ENCODE results near the gene WNT7B. TPM values are rescaled to one million over a fixed set of nuclear protein-coding genes. Genes with fewer than 3 reads are reported as not detected.

WNT7B gene
- total RNA-seq, 1 donor from 2014 or later, result not detected

DNA sequence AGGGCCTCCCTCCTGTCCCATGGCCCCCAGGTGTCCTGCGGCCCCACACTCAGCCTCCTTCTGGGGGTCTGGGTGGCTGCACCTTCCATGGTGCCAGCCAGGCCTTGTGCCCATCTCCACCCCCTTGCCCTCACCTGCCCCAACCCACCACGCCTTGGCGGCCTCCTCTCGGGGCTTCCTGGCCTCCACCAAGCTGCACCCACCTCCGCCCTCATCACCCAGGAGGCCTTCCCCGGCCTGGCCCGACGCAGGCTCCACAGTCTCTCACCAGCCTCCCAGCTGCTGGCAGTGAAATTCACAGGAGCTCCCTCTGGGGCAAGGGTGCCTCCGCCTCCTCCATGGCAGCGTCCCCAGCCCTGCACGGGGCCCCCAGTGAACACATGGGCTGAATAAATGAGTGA, 35.9 kb upstream of the WNT7B start:
- H3K9me3 Mint-ChIP-seq, result peaks cover 4% of the 10 kb centered on the region
- peaks cover 12% of the 10 kb centered on the region for H3K27me3 Mint-ChIP-seq (ENCODE audit: insufficient read depth)
- H3K27ac Mint-ChIP-seq, result no peak overlapping the region
- peak overlapping the region; percentile 87 for H3K4me3 Mint-ChIP-seq
- intact Hi-C loops (cut with micrococcal nuclease), result loop anchor here (1.0 kb wide), 4 partner anchors 23 to 103 kb away; no protein-coding TSS in a partner anchor
- no peak for DNase-seq (ENCODE audit: low spot score)
- no peaks in the 10 kb centered on the region for H3K36me3 Mint-ChIP-seq (ENCODE audit: low read depth)
- peaks cover 6% of the 10 kb centered on the region for H3K4me1 Mint-ChIP-seq (ENCODE audit: low read depth)

DNA sequence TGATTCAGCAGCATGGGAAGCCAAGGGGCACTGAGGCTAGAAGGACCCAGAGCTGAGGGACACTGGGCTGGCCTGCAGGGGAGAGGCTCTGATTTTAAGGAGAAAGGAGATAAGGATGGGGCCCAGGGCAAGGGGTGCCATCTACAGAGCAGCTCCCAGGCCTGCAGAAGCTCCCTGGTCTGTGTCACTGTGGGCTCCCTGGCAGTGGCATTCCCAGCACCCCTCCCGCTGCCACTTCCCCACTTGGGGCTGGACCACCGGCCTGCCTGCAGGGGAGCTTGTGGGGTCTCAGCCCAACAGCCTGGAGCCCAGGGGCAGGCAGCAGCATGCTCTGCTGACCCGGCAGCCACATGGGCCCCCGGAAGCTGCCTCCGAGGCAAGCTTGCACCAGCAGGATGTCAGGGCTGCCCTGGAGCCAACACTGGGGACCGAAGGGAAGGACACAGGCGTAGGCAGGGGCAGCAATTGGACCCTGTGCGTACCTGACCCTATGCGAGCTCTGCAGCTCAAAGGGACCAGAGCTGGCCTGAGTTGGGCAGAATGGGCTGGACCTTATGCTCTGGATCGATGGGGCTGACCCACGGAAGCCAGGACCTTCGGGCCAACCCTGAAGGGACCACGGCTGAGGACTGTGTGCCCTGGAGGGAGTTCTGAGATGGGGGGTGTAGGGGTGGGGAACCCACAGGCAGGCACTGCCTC, 35.4 kb upstream of the WNT7B start:
- H3K4me3 Mint-ChIP-seq, result peak overlapping the region; percentile 37
- H3K27ac Mint-ChIP-seq, result no peak overlapping the region
- intact Hi-C loops (cut with micrococcal nuclease), result no loop called here
- H3K9me3 Mint-ChIP-seq, result peaks cover 4% of the 10 kb centered on the region
- H3K27me3 Mint-ChIP-seq (ENCODE audit: insufficient read depth), result peaks cover 8% of the 10 kb centered on the region
- no peak for DNase-seq (ENCODE audit: low spot score)
- H3K4me1 Mint-ChIP-seq (ENCODE audit: low read depth), result peaks cover 6% of the 10 kb centered on the region
- no peaks in the 10 kb centered on the region for H3K36me3 Mint-ChIP-seq (ENCODE audit: low read depth)

DNA sequence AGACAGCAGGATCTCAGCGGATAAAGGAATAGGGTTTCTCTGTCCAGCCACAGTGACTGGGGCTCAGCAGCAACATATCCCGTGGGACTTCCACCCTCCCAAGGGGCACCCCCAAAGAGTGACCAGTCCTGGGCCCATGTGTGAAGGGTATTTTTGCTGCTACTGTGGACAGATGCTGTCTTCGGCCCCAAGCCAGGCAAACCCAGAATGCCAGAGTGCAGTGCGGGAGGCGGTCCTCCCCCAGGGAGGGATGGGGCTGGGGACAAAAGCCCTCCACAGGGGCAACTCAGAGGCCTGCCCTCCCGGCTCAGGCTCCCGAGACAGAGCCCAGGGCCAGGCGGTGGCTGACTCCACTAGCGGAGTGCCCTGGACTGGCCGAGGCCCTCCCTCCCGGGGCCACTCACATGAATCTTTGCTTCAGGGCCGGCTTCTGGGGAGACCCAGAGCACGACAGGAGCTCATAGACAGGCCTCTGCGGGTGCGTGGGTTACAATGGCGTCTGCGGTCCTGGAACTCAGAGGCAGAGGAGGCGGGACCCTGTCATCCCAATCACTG, 34.7 kb upstream of the WNT7B start:
- H3K27ac Mint-ChIP-seq, result no peak overlapping the region
- peaks cover 4% of the 10 kb centered on the region for H3K9me3 Mint-ChIP-seq
- H3K36me3 Mint-ChIP-seq (ENCODE audit: low read depth), result no peaks in the 10 kb centered on the region
- H3K4me3 Mint-ChIP-seq, result peak overlapping the region; percentile 37
- peaks cover 8% of the 10 kb centered on the region for H3K27me3 Mint-ChIP-seq (ENCODE audit: insufficient read depth)
- no peak for DNase-seq (ENCODE audit: low spot score)
- H3K4me1 Mint-ChIP-seq (ENCODE audit: low read depth), result peaks cover 6% of the 10 kb centered on the region
- intact Hi-C loops (cut with micrococcal nuclease), result no loop called here

DNA sequence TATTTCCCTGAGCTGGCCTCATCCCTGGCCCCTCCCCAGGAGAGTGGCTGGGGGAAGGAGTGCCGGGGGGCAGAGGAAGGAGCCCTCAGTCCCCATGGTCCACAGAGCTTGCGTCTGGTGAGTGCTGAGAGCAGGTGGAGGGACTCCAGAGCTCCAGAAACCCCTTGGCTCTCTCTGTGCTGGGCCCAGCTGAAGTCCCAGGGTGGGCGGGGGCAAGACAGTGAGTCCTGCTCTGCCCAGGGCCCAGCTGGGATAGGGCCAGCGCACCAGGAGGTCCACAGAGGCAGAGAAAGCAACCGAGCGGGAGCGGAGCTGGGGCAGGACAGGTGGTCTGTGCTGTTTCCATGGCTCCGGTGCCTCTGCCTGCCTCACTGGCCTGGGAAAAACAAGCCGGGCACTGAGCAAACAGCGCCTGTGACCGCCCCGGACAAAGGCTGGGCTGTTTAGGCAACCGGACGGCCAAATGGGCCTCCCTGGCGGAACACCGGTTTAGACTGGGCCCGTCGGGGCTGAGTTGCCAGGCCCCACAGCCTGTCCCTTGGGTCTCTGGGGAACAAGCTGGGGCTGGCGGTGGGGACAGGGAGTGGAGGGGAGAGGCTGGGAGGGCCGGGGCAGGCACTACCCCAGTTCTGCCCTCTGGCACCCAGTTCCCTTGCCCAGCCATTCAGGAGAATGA, 34.1 kb upstream of the WNT7B start:
- Mint-ChIP-seq H3K36me3 (ENCODE audit: low read depth) (no peaks in the 10 kb centered on the region), H3K27ac (no peak overlapping the region), H3K9me3 (peaks cover 4% of the 10 kb centered on the region), H3K4me1 (ENCODE audit: low read depth) (peaks cover 9% of the 10 kb centered on the region), H3K4me3 (no peak overlapping the region), H3K27me3 (ENCODE audit: insufficient read depth) (peaks cover 8% of the 10 kb centered on the region)
- intact Hi-C loops (cut with micrococcal nuclease), result no loop called here
- no peak for DNase-seq (ENCODE audit: low spot score)

DNA sequence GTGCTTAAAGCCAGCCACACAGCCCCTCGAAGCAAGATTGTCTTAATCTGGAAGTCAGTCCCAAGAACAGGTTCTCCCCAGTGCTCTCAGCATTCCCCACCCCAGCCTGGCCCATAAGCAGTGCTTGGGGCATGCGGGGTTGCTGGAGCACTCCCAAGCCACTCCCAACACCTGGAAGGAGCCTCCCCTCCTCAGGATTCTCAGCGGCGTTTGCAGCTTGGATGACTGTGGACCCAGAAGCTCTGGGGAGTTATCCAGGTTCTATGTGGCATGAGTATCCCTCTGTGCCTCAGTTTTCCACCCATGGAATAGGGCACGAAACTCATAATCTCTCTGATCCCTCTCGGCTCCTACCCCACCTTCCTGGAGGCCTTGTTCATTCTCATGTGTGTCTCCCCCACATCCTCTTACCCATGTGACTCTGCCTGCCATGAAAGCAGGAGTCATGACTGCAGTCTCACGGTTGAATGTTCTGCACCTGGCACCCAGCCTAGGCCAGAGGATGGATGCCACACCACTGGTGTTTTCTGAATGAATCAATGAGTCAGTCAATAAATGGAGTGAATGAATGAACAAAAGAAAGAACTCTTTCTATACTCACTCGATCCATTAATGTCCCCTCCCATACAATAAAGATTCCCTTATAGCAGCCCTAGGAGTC, 33.4 kb upstream of the WNT7B start:
- Mint-ChIP-seq H3K4me1 (ENCODE audit: low read depth) (peaks cover 11% of the 10 kb centered on the region), H3K4me3 (no peak overlapping the region), H3K27ac (no peak overlapping the region), H3K9me3 (peaks cover 4% of the 10 kb centered on the region), H3K36me3 (ENCODE audit: low read depth) (no peaks in the 10 kb centered on the region), H3K27me3 (ENCODE audit: insufficient read depth) (peaks cover 4% of the 10 kb centered on the region)
- no peak for DNase-seq (ENCODE audit: low spot score)
- intact Hi-C loops (cut with micrococcal nuclease), result no loop called here

DNA sequence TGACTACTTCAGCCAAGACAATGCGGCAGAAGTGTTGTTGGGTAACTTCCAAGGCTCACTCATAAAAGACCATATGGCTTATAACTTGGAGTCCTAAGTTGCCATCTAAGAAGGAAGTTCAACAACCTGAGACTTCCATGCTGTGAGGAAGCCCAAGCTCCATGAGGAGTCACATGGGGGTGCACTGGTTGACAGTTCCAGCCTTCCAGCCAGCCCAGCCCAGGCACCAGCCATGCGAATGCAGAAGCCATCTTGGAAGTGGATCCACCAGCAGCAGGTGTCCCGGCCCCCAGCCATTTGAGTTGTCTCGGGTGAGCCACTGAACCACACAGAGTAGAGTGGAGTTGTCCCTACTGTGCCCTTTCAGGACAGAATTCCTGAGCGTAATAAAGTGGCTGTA, 32.8 kb upstream of the WNT7B start:
- intact Hi-C loops (cut with micrococcal nuclease), result no loop called here
- H3K27me3 Mint-ChIP-seq (ENCODE audit: insufficient read depth), result peaks cover 4% of the 10 kb centered on the region
- H3K4me1 Mint-ChIP-seq (ENCODE audit: low read depth), result peaks cover 11% of the 10 kb centered on the region
- no peak for DNase-seq (ENCODE audit: low spot score)
- no peaks in the 10 kb centered on the region for H3K36me3 Mint-ChIP-seq (ENCODE audit: low read depth)
- H3K9me3 Mint-ChIP-seq, result peaks cover 4% of the 10 kb centered on the region
- H3K27ac Mint-ChIP-seq, result no peak overlapping the region
- H3K4me3 Mint-ChIP-seq, result no peak overlapping the region

DNA sequence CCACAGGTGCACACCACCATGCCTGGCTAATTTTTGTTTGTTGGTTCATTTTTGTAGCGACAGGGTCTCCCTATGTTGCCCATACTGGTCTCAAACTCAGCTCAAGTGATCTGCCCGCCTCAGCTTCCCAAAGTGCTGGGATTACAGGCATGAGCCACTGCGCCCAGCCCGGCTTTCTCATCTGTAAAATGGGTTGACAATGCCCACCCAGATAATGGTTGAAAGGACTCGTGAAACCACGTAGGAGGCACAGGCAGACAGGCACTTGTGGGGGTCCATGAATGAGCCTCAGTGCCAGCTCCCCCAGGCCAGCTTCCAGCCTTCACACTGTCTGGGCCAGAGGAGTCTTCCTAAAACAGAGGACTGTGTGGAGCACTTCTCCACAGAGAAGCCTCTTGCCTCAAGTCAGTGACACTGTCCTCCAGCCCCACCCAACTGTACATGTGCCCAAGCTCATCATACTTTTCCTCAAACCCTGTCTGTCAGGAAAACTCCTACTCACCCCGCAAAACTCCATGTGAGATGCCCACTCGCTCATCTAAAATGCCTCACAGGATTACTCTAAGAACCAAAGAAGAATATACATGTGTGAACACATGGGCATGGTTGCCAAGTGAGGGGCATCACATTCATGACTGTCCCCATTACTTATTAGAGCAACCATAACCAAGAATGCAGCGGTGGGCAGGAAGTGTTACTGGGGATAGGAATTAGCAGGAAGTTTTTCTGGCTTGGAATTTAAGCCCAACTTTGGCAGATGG, 32.1 kb upstream of the WNT7B start:
- intact Hi-C loops (cut with micrococcal nuclease), result no loop called here
- Mint-ChIP-seq H3K27ac (no peak overlapping the region), H3K4me1 (ENCODE audit: low read depth) (peaks cover 11% of the 10 kb centered on the region), H3K36me3 (ENCODE audit: low read depth) (no peaks in the 10 kb centered on the region), H3K9me3 (peaks cover 4% of the 10 kb centered on the region), H3K4me3 (no peak overlapping the region), H3K27me3 (ENCODE audit: insufficient read depth) (peaks cover 4% of the 10 kb centered on the region)
- no peak for DNase-seq (ENCODE audit: low spot score)

DNA sequence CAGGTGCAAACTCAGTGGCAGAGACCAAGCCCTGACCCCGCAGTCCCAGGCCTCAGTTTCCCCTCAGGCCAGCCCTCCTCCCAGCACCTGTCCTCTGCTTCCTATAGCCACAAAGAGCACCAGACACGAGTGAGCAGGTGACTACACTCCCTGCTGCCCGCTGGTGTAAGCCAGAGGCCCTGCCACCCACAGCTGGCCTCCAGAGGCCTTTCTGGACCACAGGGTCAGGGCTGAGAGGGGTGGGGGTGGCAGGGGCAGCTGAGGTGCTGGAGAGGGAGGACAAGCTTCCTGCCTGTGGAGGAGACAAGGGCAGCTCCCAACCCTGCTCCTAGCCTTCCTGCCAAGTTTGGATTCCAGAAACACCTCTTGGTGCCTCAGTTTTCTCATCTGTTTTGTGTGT, 31.3 kb upstream of the WNT7B start:
- Mint-ChIP-seq H3K9me3 (peaks cover 4% of the 10 kb centered on the region), H3K36me3 (ENCODE audit: low read depth) (no peaks in the 10 kb centered on the region), H3K27ac (no peak overlapping the region), H3K4me3 (no peak overlapping the region), H3K27me3 (ENCODE audit: insufficient read depth) (peaks cover 2% of the 10 kb centered on the region), H3K4me1 (ENCODE audit: low read depth) (peaks cover 8% of the 10 kb centered on the region)
- DNase-seq (ENCODE audit: low spot score), result no peak
- intact Hi-C loops (cut with micrococcal nuclease), result no loop called here

DNA sequence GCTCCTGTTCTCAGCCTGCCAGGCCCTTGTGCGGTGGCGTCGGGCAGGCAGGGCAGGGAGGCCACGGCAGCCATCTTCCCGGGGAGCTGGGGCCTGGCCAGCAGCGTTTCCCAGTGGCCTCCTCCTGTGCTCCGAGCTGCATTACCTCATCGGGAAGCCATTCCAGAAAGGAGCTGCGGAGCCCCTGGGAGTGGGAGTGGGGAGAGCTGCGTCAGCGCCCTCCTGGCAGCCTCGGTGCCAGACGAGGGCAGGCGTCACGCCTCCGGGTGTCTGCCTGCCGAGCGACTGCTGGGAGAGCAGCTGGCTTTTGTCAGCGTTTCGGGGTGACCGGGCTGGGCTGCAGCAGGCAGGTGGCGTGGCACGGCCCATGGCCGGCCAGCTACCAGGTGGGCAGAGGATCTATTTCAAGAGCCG, 30.9 kb upstream of the WNT7B start:
- Mint-ChIP-seq H3K4me1 (ENCODE audit: low read depth) (peaks cover 5% of the 10 kb centered on the region), H3K27me3 (ENCODE audit: insufficient read depth) (peaks cover 2% of the 10 kb centered on the region), H3K4me3 (no peak overlapping the region), H3K36me3 (ENCODE audit: low read depth) (no peaks in the 10 kb centered on the region), H3K27ac (no peak overlapping the region), H3K9me3 (peaks cover 4% of the 10 kb centered on the region)
- no peak for DNase-seq (ENCODE audit: low spot score)
- intact Hi-C loops (cut with micrococcal nuclease), result loop anchor here (2.0 kb wide), 1 partner anchor 307 kb away; no protein-coding TSS in a partner anchor

DNA sequence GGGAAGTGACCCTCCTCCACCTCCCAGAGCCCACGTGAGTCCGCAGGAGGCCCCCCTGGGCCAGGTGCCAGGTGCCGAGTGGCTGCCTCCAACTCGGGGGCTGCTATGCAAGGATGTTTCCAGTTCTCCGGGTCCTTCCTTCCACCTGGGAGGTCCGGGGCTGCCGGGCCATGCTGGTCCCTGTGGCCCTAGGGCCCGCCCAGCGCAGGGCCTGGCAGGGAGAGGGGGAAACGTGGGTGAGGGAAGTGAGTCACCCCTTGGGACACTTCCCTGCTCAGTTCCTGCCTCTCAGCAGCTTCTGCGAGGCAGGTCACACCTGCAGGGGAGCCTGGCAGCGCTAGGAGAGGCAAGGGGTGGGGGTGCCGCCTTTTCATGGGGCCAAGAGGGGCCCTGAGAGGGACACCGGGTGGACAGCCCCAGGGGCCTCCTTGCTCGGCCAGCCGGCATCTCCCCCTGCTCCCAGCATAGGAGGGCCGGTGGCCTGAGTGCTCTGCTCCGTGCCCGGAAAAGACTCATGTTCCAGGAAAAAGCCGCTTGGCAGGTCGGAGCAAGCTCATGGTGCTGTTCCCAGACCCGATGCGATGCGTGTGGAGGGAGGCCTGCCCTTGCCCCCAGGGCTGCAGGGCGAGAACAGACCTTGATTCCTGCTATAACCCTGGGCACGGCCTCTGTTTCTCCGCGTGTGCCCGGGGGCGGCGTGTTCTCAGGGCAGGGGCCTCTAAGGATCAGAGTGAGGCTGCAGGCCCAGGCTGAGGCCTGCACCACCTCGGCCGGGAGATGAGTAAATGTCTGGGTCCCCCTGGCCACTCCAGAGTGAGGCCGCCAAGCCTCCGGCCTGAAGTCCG, 30.3 kb upstream of the WNT7B start:
- peaks cover 2% of the 10 kb centered on the region for H3K27me3 Mint-ChIP-seq (ENCODE audit: insufficient read depth)
- no peak for DNase-seq (ENCODE audit: low spot score)
- H3K4me1 Mint-ChIP-seq (ENCODE audit: low read depth), result peaks cover 5% of the 10 kb centered on the region
- H3K4me3 Mint-ChIP-seq, result no peak overlapping the region
- no peak overlapping the region for H3K27ac Mint-ChIP-seq
- H3K36me3 Mint-ChIP-seq (ENCODE audit: low read depth), result no peaks in the 10 kb centered on the region
- intact Hi-C loops (cut with micrococcal nuclease), result loop anchor here (2.0 kb wide), 1 partner anchor 308 kb away; no protein-coding TSS in a partner anchor
- peaks cover 4% of the 10 kb centered on the region for H3K9me3 Mint-ChIP-seq

DNA sequence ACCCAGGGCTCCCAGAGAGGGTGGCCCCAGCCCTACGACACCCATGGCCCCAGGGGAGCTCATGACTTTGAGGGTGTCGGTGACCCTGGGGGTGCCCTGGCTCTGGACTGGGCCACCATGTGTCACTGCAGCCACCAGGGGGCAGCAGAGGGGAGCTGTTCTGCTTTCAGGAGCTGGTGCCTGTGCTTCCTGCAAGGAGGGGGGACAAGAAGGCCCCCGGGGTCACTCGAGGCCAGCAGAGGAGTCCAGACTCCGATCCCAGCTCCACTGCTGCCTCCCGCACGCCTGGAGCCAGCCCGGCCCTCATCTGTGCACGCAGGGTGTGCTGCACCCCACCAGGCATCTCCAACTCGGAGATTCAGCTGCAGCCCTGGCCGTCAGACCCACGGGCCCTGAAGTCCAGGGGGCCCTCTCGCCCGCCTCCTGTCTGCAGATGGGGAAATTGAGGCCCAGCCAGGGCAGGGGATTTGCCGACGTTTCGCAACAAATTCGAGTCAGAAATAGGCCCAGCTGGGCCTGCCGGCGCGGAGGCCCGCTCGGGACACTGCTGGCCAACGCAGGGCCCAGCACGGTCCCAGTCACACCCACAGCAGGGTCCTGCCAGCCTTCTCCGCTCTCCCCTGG, 29.5 kb upstream of the WNT7B start:
- intact Hi-C loops (cut with micrococcal nuclease), result loop anchor here (1.0 to 2.0 kb wide), 3 partner anchors 12 to 308 kb away; no protein-coding TSS in a partner anchor
- Mint-ChIP-seq H3K27me3 (ENCODE audit: insufficient read depth) (peaks cover 2% of the 10 kb centered on the region), H3K36me3 (ENCODE audit: low read depth) (no peaks in the 10 kb centered on the region), H3K9me3 (peaks cover 4% of the 10 kb centered on the region), H3K27ac (no peak overlapping the region), H3K4me3 (no peak overlapping the region), H3K4me1 (ENCODE audit: low read depth) (peaks cover 5% of the 10 kb centered on the region)
- DNase-seq (ENCODE audit: low spot score), result peak; percentile 75

All from activated T-helper 1 cell treated with anti-CD3 and anti-CD28 coated beads, Interleukin-12 subunit alpha, Interleukin-12 subunit beta, Interleukin-2, Interleukin-4 antibody, amounts not matched to agents 30 ng/mL and 10 ng/mL and 1 ng/mL, durations not matched to agents 14 hours and 24 hours and 36 hours (primary cell).